ENCODE measurements around the gene NPM1.

NPM1 gene

DNA sequence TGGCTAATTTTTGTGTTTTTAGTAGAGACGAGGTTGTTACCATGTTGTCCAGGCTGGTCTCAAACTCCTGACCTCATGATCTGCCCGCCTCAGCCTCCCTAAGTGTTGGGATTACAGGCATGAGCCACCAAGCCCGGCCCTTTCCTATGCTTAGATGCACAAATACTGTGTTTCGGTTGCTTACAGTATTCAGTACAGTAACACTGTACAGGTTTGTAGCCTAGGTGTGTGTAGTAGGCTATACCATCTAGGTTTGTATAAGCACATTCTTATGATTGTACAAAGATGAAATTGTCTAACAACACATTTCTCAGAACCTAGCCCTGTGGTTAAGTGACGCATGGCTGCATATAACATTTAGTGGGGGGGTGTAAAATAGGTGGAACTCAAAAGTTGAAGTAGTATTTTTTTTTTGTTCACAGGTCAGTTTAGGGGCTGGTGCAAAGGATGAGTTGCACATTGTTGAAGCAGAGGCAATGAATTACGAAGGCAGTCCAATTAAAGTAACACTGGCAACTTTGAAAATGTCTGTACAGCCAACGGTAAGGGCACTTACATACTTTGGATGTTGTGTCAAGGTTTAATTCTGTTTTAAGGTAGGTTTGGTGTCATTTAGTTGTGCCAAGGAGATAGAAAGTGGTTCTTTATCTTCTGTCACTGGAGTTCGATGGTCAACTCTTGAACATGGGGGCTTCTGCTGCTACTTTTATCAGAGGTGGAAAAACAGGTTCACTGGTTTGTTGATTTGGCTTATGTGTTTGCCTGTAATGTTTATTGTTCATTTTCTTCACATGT is 3.4 kb downstream of the NPM1 start:
- TF ChIP-seq TCF4 (CRISPR knock-in tag; IDR thresholded peaks at IDR 0.05; ENCODE audit: borderline replicate concordance) (no peak), ZNF565 (CRISPR knock-in tag; conservative IDR thresholded peaks at IDR 0.05; ENCODE audit: low read depth) (no peak), ZFP30 (CRISPR knock-in tag; IDR thresholded peaks at IDR 0.05) (no peak), SNAI2 (CRISPR knock-in tag; IDR thresholded peaks at IDR 0.05) (no peak), ZC3H10 (CRISPR knock-in tag; IDR thresholded peaks at IDR 0.05) (no peak), TOX (CRISPR knock-in tag; IDR thresholded peaks at IDR 0.05; ENCODE audit: borderline replicate concordance) (no peak), ARNTL (CRISPR knock-in tag; IDR thresholded peaks at IDR 0.05; ENCODE audit: borderline replicate concordance, low read depth) (no peak)
- TF ChIP-seq, protein P1, sequence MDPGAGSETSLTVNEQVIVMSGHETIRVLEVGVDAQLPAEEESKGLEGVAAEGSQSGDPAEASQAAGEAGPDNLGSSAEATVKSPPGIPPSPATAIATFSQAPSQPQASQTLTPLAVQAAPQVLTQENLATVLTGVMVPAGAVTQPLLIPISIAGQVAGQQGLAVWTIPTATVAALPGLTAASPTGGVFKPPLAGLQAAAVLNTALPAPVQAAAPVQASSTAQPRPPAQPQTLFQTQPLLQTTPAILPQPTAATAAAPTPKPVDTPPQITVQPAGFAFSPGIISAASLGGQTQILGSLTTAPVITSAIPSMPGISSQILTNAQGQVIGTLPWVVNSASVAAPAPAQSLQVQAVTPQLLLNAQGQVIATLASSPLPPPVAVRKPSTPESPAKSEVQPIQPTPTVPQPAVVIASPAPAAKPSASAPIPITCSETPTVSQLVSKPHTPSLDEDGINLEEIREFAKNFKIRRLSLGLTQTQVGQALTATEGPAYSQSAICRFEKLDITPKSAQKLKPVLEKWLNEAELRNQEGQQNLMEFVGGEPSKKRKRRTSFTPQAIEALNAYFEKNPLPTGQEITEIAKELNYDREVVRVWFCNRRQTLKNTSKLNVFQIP (CRISPR knock-in tag; IDR thresholded peaks at IDR 0.05; ENCODE audit: borderline replicate concordance, low read depth), result no peak
- TF ChIP-seq, protein P2, sequence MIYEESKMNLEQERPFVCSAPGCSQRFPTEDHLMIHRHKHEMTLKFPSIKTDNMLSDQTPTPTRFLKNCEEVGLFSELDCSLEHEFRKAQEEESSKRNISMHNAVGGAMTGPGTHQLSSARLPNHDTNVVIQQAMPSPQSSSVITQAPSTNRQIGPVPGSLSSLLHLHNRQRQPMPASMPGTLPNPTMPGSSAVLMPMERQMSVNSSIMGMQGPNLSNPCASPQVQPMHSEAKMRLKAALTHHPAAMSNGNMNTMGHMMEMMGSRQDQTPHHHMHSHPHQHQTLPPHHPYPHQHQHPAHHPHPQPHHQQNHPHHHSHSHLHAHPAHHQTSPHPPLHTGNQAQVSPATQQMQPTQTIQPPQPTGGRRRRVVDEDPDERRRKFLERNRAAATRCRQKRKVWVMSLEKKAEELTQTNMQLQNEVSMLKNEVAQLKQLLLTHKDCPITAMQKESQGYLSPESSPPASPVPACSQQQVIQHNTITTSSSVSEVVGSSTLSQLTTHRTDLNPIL (CRISPR knock-in tag; IDR thresholded peaks at IDR 0.05; ENCODE audit: low read depth), result no peak
- ATAC-seq, result no peak

DNA sequence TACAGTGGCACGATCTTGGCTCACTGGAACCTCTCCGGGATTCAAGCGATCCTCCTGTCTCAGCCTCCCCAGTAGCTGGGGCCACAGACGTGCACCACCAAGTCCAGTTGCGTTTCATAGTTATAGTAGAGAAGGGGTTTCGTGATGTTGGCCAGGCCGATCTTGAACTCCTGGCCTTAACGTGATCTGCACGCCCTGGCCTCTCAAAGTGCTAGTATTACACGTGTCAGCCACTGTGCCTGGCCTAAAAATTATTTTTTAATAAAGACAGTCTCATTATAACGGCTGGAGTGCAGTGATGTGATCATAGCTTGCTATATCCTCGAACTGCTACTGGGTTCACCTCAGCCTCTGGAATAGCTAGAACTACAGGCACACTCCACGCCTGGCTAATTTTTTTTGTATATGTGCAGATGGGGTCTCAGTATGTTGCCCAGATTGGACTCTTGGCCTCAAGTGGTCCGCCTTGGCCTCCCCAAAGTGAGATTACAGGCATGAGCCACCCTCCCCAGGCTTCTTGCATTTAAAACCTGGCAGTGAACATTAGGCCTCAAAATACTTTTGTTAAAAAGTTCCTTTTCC is 4.4 kb downstream of the NPM1 start:
- TF ChIP-seq ISL1 (CRISPR knock-in tag; IDR thresholded peaks at IDR 0.05) (no peak), ARNTL (CRISPR knock-in tag; IDR thresholded peaks at IDR 0.05; ENCODE audit: borderline replicate concordance, low read depth) (no peak), SNAI2 (CRISPR knock-in tag; IDR thresholded peaks at IDR 0.05) (no peak), BACH2 (CRISPR knock-in tag; IDR thresholded peaks at IDR 0.05; ENCODE audit: borderline replicate concordance) (no peak), ZNF70 (CRISPR knock-in tag; IDR thresholded peaks at IDR 0.05) (no peak)
- TF ChIP-seq, protein P2 (CRISPR knock-in tag; IDR thresholded peaks at IDR 0.05; ENCODE audit: low read depth), result no peak
- TF ChIP-seq, protein P3, sequence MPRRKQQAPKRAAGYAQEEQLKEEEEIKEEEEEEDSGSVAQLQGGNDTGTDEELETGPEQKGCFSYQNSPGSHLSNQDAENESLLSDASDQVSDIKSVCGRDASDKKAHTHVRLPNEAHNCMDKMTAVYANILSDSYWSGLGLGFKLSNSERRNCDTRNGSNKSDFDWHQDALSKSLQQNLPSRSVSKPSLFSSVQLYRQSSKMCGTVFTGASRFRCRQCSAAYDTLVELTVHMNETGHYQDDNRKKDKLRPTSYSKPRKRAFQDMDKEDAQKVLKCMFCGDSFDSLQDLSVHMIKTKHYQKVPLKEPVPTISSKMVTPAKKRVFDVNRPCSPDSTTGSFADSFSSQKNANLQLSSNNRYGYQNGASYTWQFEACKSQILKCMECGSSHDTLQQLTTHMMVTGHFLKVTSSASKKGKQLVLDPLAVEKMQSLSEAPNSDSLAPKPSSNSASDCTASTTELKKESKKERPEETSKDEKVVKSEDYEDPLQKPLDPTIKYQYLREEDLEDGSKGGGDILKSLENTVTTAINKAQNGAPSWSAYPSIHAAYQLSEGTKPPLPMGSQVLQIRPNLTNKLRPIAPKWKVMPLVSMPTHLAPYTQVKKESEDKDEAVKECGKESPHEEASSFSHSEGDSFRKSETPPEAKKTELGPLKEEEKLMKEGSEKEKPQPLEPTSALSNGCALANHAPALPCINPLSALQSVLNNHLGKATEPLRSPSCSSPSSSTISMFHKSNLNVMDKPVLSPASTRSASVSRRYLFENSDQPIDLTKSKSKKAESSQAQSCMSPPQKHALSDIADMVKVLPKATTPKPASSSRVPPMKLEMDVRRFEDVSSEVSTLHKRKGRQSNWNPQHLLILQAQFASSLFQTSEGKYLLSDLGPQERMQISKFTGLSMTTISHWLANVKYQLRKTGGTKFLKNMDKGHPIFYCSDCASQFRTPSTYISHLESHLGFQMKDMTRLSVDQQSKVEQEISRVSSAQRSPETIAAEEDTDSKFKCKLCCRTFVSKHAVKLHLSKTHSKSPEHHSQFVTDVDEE (CRISPR knock-in tag; IDR thresholded peaks at IDR 0.05), result no peak
- TF ChIP-seq, protein P4, sequence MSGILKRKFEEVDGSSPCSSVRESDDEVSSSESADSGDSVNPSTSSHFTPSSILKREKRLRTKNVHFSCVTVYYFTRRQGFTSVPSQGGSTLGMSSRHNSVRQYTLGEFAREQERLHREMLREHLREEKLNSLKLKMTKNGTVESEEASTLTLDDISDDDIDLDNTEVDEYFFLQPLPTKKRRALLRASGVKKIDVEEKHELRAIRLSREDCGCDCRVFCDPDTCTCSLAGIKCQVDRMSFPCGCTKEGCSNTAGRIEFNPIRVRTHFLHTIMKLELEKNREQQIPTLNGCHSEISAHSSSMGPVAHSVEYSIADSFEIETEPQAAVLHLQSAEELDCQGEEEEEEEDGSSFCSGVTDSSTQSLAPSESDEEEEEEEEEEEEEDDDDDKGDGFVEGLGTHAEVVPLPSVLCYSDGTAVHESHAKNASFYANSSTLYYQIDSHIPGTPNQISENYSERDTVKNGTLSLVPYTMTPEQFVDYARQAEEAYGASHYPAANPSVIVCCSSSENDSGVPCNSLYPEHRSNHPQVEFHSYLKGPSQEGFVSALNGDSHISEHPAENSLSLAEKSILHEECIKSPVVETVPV (CRISPR knock-in tag; IDR thresholded peaks at IDR 0.05), result no peak
- TF ChIP-seq, protein P1 (CRISPR knock-in tag; IDR thresholded peaks at IDR 0.05; ENCODE audit: borderline replicate concordance, low read depth), result no peak

DNA sequence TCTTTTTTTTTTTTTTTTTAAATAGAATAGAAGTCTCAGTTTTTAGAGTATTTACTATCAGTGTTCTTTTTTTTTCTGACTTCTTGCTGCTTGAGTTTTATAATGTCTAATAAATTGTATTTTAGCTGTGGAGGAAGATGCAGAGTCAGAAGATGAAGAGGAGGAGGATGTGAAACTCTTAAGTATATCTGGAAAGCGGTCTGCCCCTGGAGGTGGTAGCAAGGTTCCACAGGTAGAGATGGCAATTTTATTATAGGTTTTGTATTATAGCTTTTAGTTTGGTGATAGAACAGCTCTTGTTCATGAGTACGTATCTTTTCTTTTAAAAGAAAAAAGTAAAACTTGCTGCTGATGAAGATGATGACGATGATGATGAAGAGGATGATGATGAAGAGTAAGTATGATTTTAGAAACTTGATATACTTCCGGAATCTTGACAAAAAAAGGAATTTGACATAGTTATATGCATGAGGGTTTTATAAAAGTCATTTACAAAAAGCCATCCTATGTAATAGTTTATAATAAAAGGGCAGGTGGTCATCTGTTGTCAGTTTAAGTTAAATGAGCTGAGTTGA is 5.0 kb downstream of the NPM1 start:
- ATAC-seq, result no peak
- TF ChIP-seq ZNF565 (CRISPR knock-in tag; conservative IDR thresholded peaks at IDR 0.05; ENCODE audit: low read depth) (no peak), PPARA (CRISPR knock-in tag; IDR thresholded peaks at IDR 0.05; ENCODE audit: borderline replicate concordance) (no peak), SNAI2 (CRISPR knock-in tag; IDR thresholded peaks at IDR 0.05) (no peak), ZC3H10 (CRISPR knock-in tag; IDR thresholded peaks at IDR 0.05) (no peak), ZNF8 (CRISPR knock-in tag; IDR thresholded peaks at IDR 0.05) (no peak), TOX (CRISPR knock-in tag; IDR thresholded peaks at IDR 0.05; ENCODE audit: borderline replicate concordance) (no peak), ZFP3 (CRISPR knock-in tag; IDR thresholded peaks at IDR 0.05) (no peak), ZNF70 (CRISPR knock-in tag; IDR thresholded peaks at IDR 0.05) (no peak), GLIS3 (CRISPR knock-in tag; IDR thresholded peaks at IDR 0.05) (no peak)
- TF ChIP-seq, protein P2 (CRISPR knock-in tag; IDR thresholded peaks at IDR 0.05; ENCODE audit: low read depth), result no peak
- TF ChIP-seq, protein P4 (CRISPR knock-in tag; IDR thresholded peaks at IDR 0.05), result no peak
- TF ChIP-seq, protein P1 (CRISPR knock-in tag; IDR thresholded peaks at IDR 0.05; ENCODE audit: borderline replicate concordance, low read depth), result no peak

More for the DNA sequence above, 4.4 kb downstream of the NPM1 start:
- no peak for ATAC-seq

Data from SK-N-SH treated with all-trans-retinoic acid at 6 μM for 48 hours (cell line).